Activated CD8-positive, alpha-beta T cell treated with anti-CD3 and anti-CD28 coated beads, Interleukin-2, amount 10 ng/mL, durations not matched to agents 7 days and 5 days (primary cell): ENCODE measurements around the gene TSACC. TPM values are rescaled to one million over a fixed set of nuclear protein-coding genes. Genes with fewer than 3 reads are reported as not detected.
A peak's percentile ranks its signal among the peaks of the same experiment; 100 is the strongest.

Experiments used
- ATAC-seq: fragments of 150-1000 bp; cut with Tn5 transposase; one replicate; pipeline ENCODE4 v1.10.0; 2021; ENCODE audit warnings: moderate library complexity
- CTCF ChIA-PET: fragments of 350-600 bp; sonication (Branson Sonifier 250); formaldehyde crosslinking; loops from one replicate; lab custom pipeline; 2021; ENCODE audit warnings: antibody characterized with exemption; lab: Charles Lee
- POLR2A ChIA-PET: fragments of 350-600 bp; sonication (Branson Sonifier 250); formaldehyde crosslinking; loops from one replicate; lab custom pipeline; 2021; ENCODE audit warnings: antibody characterized with exemption; lab: Charles Lee
- DNase-seq: peaks from one replicate; pipeline ENCODE4 v3.0.0-alpha.2; 2020
- H3K27ac Mint-ChIP-seq: one replicate; pipeline ENCODE4 v1.8.0; 2021; ENCODE audit warnings: mild to moderate bottlenecking, mixed read lengths
- H3K27me3 Mint-ChIP-seq: one replicate; pipeline ENCODE4 v1.8.0; 2021; ENCODE audit warnings: low read depth, mixed read lengths
- H3K36me3 Mint-ChIP-seq: one replicate; pipeline ENCODE4 v1.8.0; 2021; ENCODE audit warnings: low read depth, mixed read lengths
- H3K4me1 Mint-ChIP-seq: one replicate; pipeline ENCODE4 v1.8.0; 2021; ENCODE audit warnings: low read depth, mixed read lengths
- H3K4me3 Mint-ChIP-seq: one replicate; pipeline ENCODE4 v1.8.0; 2021; ENCODE audit warnings: mild to moderate bottlenecking, mixed read lengths
- H3K9me3 Mint-ChIP-seq: one replicate; pipeline ENCODE4 v1.8.0; 2022; ENCODE audit warnings: mixed read lengths; ENCODE audit not compliant: insufficient read depth
- total RNA-seq, 2 experiments: library from RNA; stranded (reverse); gene quantifications; one replicate each; pipeline ENCODE4 v1.2.3, GENCODE V29; 2021

The TSACC gene
- total RNA-seq, 2 experiments from 2014 or later: 0.73 to 0.76 TPM

GRCh38 chr1:156376958-156377919 lies 38.9 kb downstream of the TSACC start:
- ChIA-PET CTCF (interaction anchor here (1.6 to 12.4 kb wide), 3 partner anchors 8 to 73 kb away, joined by 4 to 562 read pairs (median 20); no protein-coding TSS in a partner anchor), POLR2A (no interaction called here)
- Mint-ChIP-seq H3K27ac (no peak overlapping the region), H3K9me3 (no peaks in the 10 kb centered on the region), H3K4me3 (no peak overlapping the region), H3K36me3 (no peaks in the 10 kb centered on the region), H3K4me1 (no peaks in the 10 kb centered on the region), H3K27me3 (peaks cover 22% of the 10 kb centered on the region)
- no peak for DNase-seq
- no peak for ATAC-seq

- ATAC-seq (no peak), DNase-seq (no peak)
- Mint-ChIP-seq H3K27ac (no peak overlapping the region), H3K4me3 (no peak overlapping the region), H3K9me3 (no peaks in the 10 kb centered on the region), H3K27me3 (peaks cover 10% of the 10 kb centered on the region), H3K4me1 (no peaks in the 10 kb centered on the region), H3K36me3 (no peaks in the 10 kb centered on the region)
- ChIA-PET POLR2A (no interaction called here), CTCF (interaction anchor here (1.2 to 12.4 kb wide), 3 partner anchors 20 to 230 kb away, joined by 4 to 562 read pairs (median 4); no protein-coding TSS in a partner anchor)
These were observed 40.2 kb downstream of the TSACC start for GRCh38 chr1:156378557-156378956.

GRCh38 chr1:156379420-156380165 lies 41.3 kb downstream of the TSACC start:
- CTCF ChIA-PET: interaction anchor here (12.4 kb wide), 1 partner anchor 71 kb away, joined by 562 read pairs; no protein-coding TSS in a partner anchor
- Mint-ChIP-seq H3K4me3 (no peak overlapping the region), H3K27me3 (peaks cover 5% of the 10 kb centered on the region), H3K36me3 (no peaks in the 10 kb centered on the region), H3K9me3 (no peaks in the 10 kb centered on the region), H3K27ac (no peak overlapping the region), H3K4me1 (peaks cover under 1% of the 10 kb centered on the region)
- POLR2A ChIA-PET: no interaction called here
- no peak for DNase-seq
- no peak for ATAC-seq

GRCh38 chr1:156382561-156382960 lies 44.2 kb downstream of the TSACC start:
- peaks cover 10% of the 10 kb centered on the region for H3K4me1 Mint-ChIP-seq
- POLR2A ChIA-PET: no interaction called here
- no peak for DNase-seq
- no peaks in the 10 kb centered on the region for H3K9me3 Mint-ChIP-seq
- no peak for ATAC-seq
- H3K27me3 Mint-ChIP-seq: peaks cover 12% of the 10 kb centered on the region
- CTCF ChIA-PET: interaction anchor here (1.0 to 12.4 kb wide), 3 partner anchors 37 to 68 kb away, joined by 3 to 562 read pairs (median 4); no protein-coding TSS in a partner anchor
- H3K36me3 Mint-ChIP-seq: no peaks in the 10 kb centered on the region
- no peak overlapping the region for H3K27ac Mint-ChIP-seq
- no peak overlapping the region for H3K4me3 Mint-ChIP-seq

- Mint-ChIP-seq H3K36me3 (no peaks in the 10 kb centered on the region), H3K27me3 (peaks cover 15% of the 10 kb centered on the region), H3K9me3 (no peaks in the 10 kb centered on the region), H3K4me1 (peaks cover 10% of the 10 kb centered on the region), H3K27ac (no peak overlapping the region), H3K4me3 (no peak overlapping the region)
- peak; percentile 72 for DNase-seq
- CTCF ChIA-PET: interaction anchor here (1.0 to 12.4 kb wide), 4 partner anchors 37 to 68 kb away, joined by 3 to 562 read pairs (median 4); no protein-coding TSS in a partner anchor
- POLR2A ChIA-PET: interaction anchor here (0.6 kb wide), 1 partner anchor 227 kb away, joined by 3 read pairs; no protein-coding TSS in a partner anchor
- peak; percentile 82 for ATAC-seq
These were observed 44.7 kb downstream of the TSACC start for GRCh38 chr1:156383023-156383422.

GRCh38 chr1:156384007-156384406 lies 45.7 kb downstream of the TSACC start:
- DNase-seq (no peak), ATAC-seq (no peak)
- CTCF ChIA-PET: interaction anchor here (1.8 to 12.4 kb wide), 6 partner anchors 12 to 210 kb away, joined by 5 to 562 read pairs (median 32); no protein-coding TSS in a partner anchor
- no peak overlapping the region for H3K27ac Mint-ChIP-seq
- H3K27me3 Mint-ChIP-seq: peaks cover 21% of the 10 kb centered on the region
- POLR2A ChIA-PET: no interaction called here
- H3K4me3 Mint-ChIP-seq: no peak overlapping the region
- H3K4me1 Mint-ChIP-seq: peaks cover 13% of the 10 kb centered on the region
- no peaks in the 10 kb centered on the region for H3K36me3 Mint-ChIP-seq
- H3K9me3 Mint-ChIP-seq: no peaks in the 10 kb centered on the region

GRCh38 chr1:156384658-156385057 lies 46.3 kb downstream of the TSACC start:
- no peaks in the 10 kb centered on the region for H3K36me3 Mint-ChIP-seq
- no peaks in the 10 kb centered on the region for H3K9me3 Mint-ChIP-seq
- H3K27me3 Mint-ChIP-seq: peaks cover 27% of the 10 kb centered on the region
- DNase-seq (no peak), ATAC-seq (no peak)
- ChIA-PET CTCF (interaction anchor here (1.5 to 12.4 kb wide), 16 partner anchors 12 to 228 kb away, joined by 4 to 562 read pairs (median 24); no protein-coding TSS in a partner anchor), POLR2A (no interaction called here)
- no peak overlapping the region for H3K4me3 Mint-ChIP-seq
- no peak overlapping the region for H3K27ac Mint-ChIP-seq
- peaks cover 13% of the 10 kb centered on the region for H3K4me1 Mint-ChIP-seq

- H3K4me1 Mint-ChIP-seq: peaks cover 13% of the 10 kb centered on the region
- no peak overlapping the region for H3K27ac Mint-ChIP-seq
- peak; percentile 87 for DNase-seq
- CTCF ChIA-PET: interaction anchor here (0.6 to 12.4 kb wide), 104 partner anchors 9 to 585 kb away, joined by 3 to 562 read pairs (median 5); partner anchors contain the start of genes BCAN, CCT3, GPATCH4 and IQGAP3
- no peaks in the 10 kb centered on the region for H3K36me3 Mint-ChIP-seq
- peak; percentile 80 for ATAC-seq
- H3K27me3 Mint-ChIP-seq: peaks cover 34% of the 10 kb centered on the region
- H3K9me3 Mint-ChIP-seq: no peaks in the 10 kb centered on the region
- H3K4me3 Mint-ChIP-seq: no peak overlapping the region
- POLR2A ChIA-PET: interaction anchor here (0.6 to 2.5 kb wide), 8 partner anchors 11 to 342 kb away, joined by 3 to 18 read pairs (median 3); partner anchors contain the start of genes MEF2D and METTL25B
These were observed 47.3 kb downstream of the TSACC start for GRCh38 chr1:156385534-156386031.

- H3K36me3 Mint-ChIP-seq: no peaks in the 10 kb centered on the region
- DNase-seq (no peak), ATAC-seq (no peak)
- H3K4me1 Mint-ChIP-seq: peaks cover 13% of the 10 kb centered on the region
- H3K27me3 Mint-ChIP-seq: peaks cover 35% of the 10 kb centered on the region
- no peaks in the 10 kb centered on the region for H3K9me3 Mint-ChIP-seq
- POLR2A ChIA-PET: interaction anchor here (0.6 to 2.5 kb wide), 7 partner anchors 12 to 342 kb away, joined by 3 to 18 read pairs (median 3); partner anchors contain the start of genes MEF2D and METTL25B
- H3K4me3 Mint-ChIP-seq: no peak overlapping the region
- H3K27ac Mint-ChIP-seq: no peak overlapping the region
- CTCF ChIA-PET: interaction anchor here (0.6 to 12.4 kb wide), 107 partner anchors 9 to 584 kb away, joined by 3 to 562 read pairs (median 5); partner anchors contain the start of genes BCAN, CCT3, GPATCH4 and IQGAP3
These were observed 48.0 kb downstream of the TSACC start for GRCh38 chr1:156386134-156386901.
